Posterior vena cava (tissue), 2 donors: Measurements from ENCODE around the gene ATP8A2. TPM values are rescaled to one million over a fixed set of nuclear protein-coding genes. Genes with fewer than 3 reads are reported as not detected.
A peak's percentile ranks its signal among the peaks of the same experiment; 100 is the strongest.

Source experiments
- DNase-seq: peaks from one replicate; pipeline ENCODE4 v3.0.0-alpha.2; 2020; ENCODE audit warnings: low spot score
- intact Hi-C, 2 donors: fragments of 100-400 bp; cut with DNase I; formaldehyde crosslinking; loops; one replicate each; pipeline versions ENCODE4 v1.14.1 to v1.14.2; 2022 to 2023
- total RNA-seq, 2 donors: library from RNA; stranded (reverse); fragmentation: NEBNext Ultra II Directional; extraction: Animal tissue kit (Norgen Biotek cat#: 25700); gene quantifications; one replicate each; pipeline ENCODE4 v1.2.1, GENCODE V29; 2021
- donor health status: DM: yes; HTN: yes; CAD: no.
- donor health status: DM: yes; HTN: yes; CAD: no.

Gene ATP8A2
- total RNA-seq, 2 donors from 2014 or later: 0.24 to 0.60 TPM

DNA sequence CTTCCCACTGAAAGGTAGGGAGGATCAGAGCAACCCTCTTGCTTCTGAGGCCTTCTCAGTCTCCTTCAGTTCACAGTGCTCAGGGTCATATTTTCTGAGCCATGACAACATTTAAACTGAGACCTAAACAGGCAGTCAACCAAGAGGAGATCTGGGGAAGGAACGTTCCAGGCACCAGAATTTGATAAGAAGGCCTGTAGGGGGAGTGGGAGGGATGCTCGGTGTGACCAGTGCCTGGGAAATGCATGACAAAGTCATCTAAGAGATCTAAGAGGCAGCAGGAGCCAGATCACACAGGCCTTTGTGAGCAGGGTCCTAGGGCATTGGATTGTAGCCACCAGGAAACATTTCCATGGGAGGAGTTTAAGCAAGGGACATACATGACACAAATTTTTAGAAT, 608.5 kb downstream of the ATP8A2 start:
- intact Hi-C loops: loop anchor here in 1 of 2 donors (10.0 kb wide), 1 partner anchor 85 kb away; no protein-coding TSS in a partner anchor
- DNase-seq: no peak

DNA sequence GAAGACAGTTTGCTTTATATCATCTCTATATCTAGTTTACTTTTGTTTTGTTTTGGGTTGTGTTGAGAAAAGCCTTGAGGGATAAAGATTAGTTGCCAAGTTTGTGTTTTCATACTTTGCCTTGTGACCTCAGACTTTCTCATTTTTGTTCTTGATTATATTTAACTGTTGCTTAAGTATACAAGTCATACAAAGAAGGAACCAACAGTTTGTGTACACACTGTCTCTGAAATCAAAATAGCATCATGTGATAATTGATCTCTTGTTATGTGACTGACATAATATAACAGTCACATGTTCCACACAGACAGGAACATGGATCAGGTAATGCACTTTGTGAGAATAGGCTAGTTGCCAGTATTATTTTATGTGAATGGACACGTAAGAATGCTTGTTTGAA, 609.3 kb downstream of the ATP8A2 start:
- DNase-seq: no peak
- intact Hi-C loops: loop anchor here in 1 of 2 donors (10.0 kb wide), 1 partner anchor 84 kb away; no protein-coding TSS in a partner anchor

DNA sequence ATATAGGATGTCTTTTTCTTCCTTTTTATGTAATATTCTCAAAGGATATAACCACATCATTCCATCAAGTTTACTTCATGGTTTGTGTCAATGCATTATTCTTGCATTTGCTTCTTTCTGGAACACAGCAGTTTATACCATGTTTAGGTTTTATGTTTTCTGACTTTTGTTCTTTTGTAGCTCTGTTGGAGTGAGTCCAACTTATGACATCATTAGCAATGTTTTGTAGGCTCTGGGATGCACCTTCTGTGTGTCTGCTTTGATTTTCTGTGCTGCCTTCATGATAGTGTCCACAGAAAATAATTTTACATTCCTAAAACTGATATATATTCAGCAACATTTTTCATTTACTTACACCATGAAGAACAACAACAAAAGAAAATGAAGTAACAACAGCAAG, 611.1 kb downstream of the ATP8A2 start:
- intact Hi-C loops: loop anchor here in 1 of 2 donors (10.0 kb wide), 1 partner anchor 82 kb away; no protein-coding TSS in a partner anchor
- DNase-seq: no peak

DNA sequence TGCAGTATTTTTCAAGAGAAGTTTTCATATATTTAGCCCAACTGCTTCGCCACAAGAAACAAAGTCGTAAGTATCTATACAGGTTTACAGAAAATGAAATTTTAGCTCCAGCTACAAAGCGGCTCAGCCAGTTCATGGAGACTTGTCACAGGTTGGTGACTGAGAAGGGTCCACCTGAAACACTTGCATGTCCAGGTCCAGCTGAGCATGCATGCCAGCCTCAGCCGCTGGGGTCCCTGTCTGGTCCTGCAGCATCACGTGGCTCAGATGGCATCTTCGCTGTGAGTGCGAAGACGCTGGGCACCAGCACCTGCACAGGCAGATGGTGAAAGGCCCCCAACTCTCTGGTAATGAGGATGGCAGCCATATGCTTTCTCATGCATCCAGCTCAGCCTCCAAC, 616.2 kb downstream of the ATP8A2 start:
- peak; percentile 70 for DNase-seq
- intact Hi-C loops: loop anchor here in 1 of 2 donors (10.0 kb wide), 1 partner anchor 77 kb away; no protein-coding TSS in a partner anchor

DNA sequence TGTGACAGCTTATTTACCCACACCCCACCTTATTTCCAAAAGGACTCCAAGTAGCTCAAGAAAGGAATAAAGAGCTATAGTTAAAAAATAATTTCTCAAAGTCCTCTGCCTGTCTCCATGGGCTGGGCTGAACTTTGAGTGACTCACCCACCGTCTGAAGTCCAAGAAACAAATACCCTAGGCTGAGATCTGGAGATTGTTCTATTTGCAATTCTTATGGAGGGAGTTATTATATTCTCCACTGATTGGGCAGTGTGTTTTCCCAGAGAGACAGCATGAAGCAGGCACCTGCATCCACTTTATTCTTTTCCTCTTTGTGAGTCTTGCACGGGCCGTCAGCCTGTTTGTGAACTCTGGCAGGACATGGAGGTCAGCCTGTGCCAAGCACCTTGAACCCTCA, 616.9 kb downstream of the ATP8A2 start:
- intact Hi-C loops: loop anchor here in 1 of 2 donors (10.0 kb wide), 1 partner anchor 76 kb away; no protein-coding TSS in a partner anchor
- no peak for DNase-seq

DNA sequence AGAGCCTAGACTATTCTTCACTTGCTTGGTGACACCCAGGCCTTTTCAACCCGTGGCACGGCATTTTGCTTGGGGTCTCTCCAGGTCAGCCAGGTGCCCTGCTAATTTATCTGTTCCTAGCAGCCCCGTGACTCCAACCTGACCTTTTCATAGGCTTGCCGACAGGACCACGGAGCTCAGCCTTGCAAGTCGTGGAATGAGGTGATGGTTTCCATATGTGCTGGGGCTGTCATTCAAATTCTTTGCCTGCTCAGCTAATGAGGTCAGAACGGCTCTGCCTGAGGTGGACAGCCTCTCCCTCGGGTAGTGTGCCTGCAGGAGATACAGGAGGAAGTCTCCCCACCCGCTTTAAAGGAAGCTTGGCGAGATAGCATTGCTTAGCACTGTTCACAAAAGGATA, 619.0 kb downstream of the ATP8A2 start:
- intact Hi-C loops: no loop called here
- DNase-seq: no peak

DNA sequence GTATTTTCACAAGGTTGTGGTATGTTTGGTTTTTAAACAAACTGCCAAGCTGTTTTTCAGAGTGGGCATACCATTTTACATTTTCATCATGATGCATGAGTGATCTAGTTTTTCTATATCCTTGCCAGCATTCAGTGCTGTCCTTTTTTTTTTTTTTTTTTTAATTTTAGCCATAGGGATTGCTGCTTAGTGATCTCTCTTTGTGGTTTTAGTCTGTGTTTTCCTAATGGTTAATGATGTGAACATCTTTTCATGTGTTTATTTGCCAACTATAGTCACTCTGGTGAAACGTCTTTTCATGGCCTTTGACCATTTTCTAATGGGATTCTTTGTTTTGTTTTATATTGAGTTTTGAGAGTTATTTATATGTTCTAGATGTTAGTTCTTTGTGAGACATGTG, 620.3 kb downstream of the ATP8A2 start:
- no peak for DNase-seq
- intact Hi-C loops: no loop called here

DNA sequence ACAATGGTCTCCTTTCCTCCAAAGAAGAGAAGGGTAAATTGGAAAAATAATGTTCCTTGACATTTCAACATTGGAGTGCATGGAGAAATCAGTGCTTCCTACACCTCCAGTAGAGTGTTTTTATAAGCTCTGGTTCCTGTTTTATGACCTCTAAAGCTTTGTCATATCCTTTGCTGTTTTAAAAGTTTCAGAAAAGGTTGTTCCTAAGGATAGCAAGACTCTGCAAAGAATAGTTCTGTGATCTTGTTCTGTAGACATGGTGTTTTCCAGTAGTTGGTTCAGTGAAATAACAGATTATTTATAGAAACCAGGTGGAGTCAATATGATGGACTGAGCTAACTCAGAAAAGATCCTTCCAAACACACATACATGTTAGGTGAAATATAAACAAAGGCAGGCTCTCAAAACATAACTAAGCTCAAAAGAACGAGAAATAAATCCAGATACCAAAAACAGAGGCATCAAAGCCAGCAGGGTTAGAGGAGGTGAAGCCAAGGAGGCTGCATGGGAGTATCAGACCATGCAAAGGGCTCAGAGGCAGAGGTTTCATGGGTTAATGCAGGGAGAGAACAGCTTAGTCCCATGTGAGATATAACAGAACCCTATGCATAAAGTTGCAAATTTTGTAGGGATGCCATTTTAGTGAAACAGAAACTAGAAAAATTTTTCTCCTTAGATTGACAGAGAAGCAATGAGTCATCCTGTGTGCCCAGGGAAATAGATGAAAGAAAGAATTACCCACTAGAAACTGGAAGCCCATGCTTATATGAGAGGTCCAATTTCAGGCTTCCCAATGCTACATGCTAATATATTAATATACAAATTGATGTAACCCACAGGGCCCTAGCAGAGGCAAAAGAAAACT, 635.7 kb downstream of the ATP8A2 start:
- intact Hi-C loops: no loop called here
- DNase-seq: no peak

DNA sequence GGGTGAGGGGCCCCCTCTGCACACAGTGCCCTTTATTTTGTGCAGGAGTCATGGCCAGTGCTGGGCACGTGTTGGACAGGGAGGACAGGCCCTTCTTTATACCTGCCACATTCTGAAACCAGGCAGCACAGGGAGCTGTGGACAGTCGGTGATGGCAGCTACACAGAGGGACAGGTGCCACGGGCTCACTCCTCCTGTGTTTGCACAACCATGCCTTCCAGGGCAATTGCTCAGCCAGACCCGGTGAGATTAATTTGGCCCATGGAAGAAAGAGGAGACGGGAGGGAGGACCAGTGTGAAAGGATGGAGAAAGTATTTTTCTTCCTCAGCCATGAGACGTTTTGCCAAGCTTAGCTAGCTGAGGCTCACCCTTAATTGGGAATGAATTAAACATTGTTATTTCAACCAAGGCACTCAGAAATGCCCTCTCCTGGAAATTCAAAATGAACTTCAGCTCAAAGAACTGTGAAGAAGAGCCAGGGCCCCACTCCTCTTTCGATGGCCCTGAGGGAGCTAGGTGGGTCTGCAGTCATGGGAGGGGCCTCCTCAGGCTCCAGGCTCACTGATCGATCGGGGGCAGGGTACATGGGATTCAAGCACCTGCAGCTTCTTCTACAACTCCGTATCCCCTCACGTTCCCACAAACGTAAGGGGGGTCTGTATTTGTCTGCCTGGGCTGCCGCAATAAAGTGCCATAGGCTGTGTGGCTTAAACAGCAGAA, 638.9 kb downstream of the ATP8A2 start:
- intact Hi-C loops: no loop called here
- no peak for DNase-seq

DNA sequence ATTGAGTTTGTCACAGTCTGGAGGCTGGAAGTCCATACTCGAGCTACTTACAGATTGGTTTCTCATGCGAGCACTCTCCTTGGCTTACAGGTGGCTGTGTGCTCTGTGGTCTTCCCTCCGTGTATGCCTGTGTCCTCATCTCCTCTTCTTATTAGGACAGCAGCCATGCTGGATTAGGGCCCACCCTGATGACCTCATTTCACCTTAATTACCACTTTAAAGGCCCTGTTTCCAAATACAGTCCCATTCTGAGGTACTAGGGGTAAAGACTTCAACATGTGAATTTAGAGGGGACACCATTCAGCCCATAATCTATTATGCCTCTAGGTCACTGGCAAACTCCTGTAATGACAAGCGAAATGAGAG, 639.4 kb downstream of the ATP8A2 start:
- intact Hi-C loops: no loop called here
- no peak for DNase-seq

DNA sequence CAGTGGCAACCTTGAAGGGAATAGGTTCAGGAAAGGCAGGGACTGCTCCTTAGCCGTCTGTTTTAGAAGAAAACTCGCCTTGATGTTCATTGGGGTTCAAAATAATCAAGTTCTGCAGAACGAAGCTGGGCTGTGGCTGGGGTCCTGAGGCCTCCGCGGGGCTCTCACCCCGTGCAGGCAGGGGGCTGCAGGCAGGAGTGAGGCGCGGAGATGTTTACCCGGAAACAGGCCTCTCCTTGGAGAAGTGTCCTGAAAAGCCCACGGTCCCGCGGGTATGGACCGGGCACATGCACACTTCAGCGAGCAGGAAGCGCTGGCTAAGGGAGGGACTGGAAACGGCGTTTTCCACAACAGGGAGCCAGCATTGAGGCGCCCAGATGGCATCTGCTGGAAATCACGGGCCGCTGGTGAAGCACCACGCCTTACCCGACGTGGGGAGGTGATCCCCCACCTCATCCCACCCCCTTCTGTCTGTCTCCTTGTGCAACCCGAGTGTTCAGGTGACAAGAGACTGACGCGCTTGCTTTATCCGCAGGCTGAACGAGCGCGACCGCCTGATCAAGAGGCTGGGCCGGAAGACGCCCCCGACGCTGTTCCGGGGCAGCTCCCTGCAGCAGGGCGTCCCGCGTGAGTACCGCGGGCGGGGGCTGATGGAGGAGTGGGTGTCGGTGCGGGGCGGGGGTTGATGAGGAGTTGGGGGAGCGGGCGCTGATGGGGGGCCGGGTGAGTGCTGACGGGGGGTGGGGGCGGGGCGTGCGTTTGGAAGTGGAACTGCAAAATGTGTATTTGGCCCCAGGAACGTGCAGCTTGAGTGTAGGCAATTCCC, 640.4 kb downstream of the ATP8A2 start:
- DNase-seq: no peak
- intact Hi-C loops: no loop called here

DNA sequence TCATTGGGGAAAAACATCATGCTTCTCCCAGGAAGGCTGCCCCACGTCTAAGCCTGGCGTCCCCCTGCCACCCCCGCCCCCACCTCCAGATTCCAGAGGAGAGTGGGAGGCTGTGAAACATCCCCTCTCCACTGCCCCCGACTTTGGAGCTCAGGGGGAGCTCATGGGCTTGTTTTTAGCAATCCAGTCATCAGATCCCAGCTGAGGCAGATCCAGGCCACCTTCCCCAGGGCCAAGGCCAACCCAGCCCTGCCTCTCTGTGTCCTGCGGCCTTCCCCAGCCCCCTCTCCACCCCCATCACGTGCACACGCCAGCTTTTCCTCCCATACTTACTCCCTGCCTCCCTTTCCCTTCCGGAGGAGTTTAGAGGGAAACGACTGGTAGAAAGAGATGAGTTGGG, 641.2 kb downstream of the ATP8A2 start:
- DNase-seq: no peak
- intact Hi-C loops: no loop called here

DNA sequence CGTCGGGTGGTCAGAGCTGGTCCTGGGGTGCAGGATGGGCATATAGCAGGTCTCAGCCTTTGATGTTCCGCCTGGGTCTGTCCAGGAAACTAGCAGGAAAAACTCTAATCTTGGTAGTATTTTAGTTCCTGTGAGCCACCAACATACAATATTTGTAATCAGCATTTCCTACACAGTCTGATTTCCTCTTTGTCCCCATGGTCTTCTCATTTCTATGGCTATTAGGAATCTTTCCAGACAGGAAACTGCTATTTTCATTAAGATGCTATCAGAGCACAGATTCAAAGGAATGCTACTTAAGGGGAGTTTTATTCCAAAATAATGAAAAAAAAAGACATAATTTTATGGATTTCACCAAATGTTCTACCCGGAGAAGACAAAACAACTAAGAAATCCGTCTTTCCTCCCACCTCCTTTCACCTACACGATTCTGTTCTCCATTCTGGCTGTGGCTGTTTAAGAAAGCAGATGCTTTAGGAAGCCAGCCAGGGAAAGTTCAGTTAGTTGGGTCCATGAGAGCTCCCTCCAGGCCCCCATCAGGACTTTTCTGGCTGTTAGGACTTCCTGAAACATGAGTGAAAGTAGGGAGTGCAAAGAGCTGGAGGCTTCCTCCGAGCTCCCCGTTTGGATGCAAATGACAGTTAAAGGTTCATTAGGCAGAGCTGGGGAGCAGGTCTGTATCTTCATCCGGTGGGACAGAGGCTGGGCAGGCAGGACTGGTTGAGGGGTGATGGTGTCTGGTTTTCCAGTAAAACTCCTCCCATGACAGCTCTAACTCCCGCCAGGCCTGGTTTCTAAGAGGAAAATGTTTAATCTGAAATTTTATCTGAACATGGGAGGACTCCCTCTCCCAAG, 643.7 kb downstream of the ATP8A2 start:
- DNase-seq: no peak
- intact Hi-C loops: no loop called here

DNA sequence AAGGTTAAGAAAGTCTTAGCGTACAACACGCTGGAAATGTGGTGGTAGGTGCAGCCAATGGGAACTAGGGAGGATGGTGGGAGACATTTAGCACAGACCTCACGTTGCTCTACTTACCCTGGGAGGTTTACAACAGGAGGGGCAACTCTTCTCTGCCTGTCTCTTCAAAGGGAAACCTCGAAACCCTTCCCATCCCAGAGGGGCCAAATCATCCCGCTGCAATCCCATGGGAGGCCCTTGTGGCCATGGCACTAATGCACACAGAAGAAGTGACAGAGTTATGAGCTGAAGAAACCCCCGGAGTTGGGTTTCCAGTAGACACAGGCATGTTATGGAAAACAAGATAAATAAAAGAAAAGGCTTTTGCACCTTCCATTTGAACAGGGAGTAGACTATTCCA, 644.4 kb downstream of the ATP8A2 start:
- DNase-seq: no peak
- intact Hi-C loops: no loop called here

DNA sequence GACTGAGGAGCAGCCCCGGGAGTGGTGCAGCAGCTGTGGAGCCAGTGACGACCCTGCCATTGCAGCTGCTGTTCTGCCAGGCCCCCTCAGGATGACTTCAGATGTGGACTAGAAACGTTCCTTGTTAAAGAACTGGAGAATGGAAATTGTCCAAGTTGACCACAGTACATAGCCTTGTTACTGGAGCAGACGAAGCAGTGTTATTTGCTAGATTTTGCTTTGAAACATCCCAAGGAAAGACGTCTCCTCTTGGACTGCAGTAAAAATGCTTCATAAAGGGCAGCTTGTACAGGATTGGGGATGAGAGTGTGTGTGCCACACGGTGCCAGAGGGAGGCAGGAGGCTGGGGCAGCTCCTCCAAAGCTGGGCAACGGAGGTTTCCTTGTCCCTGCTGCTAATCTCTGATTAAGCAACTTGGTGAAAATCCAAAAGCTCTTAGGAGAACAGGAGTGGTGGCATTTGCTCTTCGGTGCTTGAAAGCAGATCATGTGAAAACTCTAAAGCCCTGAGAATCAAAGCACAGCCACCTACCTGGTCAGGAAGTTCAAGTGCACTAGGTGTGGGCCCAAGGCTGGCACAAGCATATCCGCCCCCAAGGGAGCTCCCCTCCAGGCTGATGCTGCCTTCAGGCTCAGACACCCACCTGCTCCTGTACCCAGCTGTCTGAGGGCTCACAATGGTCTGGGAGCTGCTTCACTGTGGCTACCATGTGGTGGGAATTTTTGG, 645.6 kb downstream of the ATP8A2 start:
- DNase-seq: no peak

DNA sequence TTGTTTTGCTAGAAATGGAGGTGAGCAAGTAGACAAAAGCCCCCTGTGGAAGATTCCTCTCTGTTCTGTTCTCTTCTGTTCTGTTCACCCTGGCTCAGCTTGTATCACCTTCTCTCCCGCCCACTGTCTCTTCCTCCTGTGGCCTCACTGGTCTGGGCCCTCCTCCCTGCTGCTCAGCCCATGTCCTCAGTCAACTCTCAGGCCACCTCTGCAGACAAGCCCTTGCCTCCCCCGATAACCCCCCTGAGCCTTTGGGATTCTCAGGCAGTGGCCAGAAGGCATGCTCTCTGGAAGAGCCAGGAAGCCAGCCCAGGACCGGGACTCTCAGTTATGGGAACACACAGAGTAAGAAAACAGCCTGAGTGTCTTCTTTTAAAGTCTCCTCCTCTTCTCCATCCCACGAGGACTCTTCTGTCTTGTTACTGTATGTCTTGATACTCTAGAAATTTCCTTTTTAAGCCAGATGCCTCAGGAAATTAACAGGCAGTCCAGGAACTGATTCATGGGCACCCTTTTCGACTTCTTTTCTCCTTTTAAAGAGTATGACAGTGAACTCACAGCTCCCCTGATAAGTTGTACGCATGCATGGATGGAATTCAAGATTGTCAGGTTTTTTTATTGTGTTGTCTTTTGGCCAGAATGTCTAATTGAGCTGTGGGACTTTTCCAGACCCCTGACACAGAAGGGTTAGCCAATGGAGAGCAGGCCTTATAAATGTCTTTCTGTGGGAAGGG, 646.3 kb downstream of the ATP8A2 start:
- intact Hi-C loops: no loop called here

More for the DNA sequence above, 645.6 kb downstream of the ATP8A2 start:
- intact Hi-C loops: no loop called here

DNA sequence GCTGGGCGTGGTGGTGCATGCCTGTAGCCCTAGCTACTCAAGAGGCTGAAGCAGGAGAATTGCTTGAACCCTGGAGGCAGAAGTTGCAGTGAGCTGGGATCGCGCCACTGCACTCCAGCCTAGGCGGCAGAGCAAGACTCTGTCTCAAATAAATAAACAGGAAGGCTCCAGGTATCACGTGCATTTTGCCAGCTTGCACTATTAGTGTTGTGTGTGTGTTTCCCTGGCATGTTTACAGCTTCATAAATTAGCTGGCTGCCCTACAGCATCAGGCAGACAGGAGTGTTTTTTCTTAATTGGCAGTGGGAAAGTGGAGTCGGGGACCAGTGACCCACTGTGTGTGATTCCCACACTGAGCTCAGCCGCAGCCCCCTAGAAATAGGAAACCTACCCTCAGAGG, 647.5 kb downstream of the ATP8A2 start:
- DNase-seq: no peak
- intact Hi-C loops: no loop called here

More for the DNA sequence above, 646.3 kb downstream of the ATP8A2 start:
- no peak for DNase-seq
